H1 (cell line): ENCODE data around the gene OXTR. TPM values are rescaled to one million over a fixed set of nuclear protein-coding genes. Genes with fewer than 3 reads are reported as not detected.

ENCODE experiments used
- ASH2L ChIP-seq: fragments of 200-600, 300-600 bp; sonication (generic); IDR thresholded peaks from one replicate; pipeline ENCODE4 v1.7.1; 2017; ENCODE audit warnings: low read length
- BCL11A ChIP-seq, 2 experiments: IDR thresholded peaks; one replicate each; pipeline ENCODE4 v1.6.1; 2011; ENCODE audit warnings: low read depth in 2 of 2, low read length in 2 of 2, mild to moderate bottlenecking in 2 of 2
- CREB1 ChIP-seq: IDR thresholded peaks from 2 replicates; pipeline ENCODE4 v1.6.1; 2012; ENCODE audit warnings: inconsistent platforms
- GTF2F1 ChIP-seq: IDR thresholded peaks from 2 replicates; pipeline ENCODE4 v1.6.1; 2012; ENCODE audit warnings: low read depth, low read length, improper control_type of control experiment, borderline replicate concordance
- KDM1A ChIP-seq: fragments of 200-600, 300-600 bp; sonication (generic); IDR thresholded peaks from 2 replicates; pipeline ENCODE4 v1.7.1; 2016; ENCODE audit warnings: mild to moderate bottlenecking, low read length, borderline replicate concordance
- NANOG ChIP-seq: IDR thresholded peaks from 2 replicates; pipeline ENCODE4 v1.6.1; 2011; ENCODE audit warnings: low read length, low read depth, mild to moderate bottlenecking, inconsistent platforms; ENCODE audit not compliant: insufficient read depth, poor library complexity, severe bottlenecking
- RNF2 ChIP-seq: fragments of 200-900, 300-1000 bp; sonication (generic); IDR thresholded peaks from 2 replicates; pipeline ENCODE4 v1.7.1; 2016; ENCODE audit warnings: borderline replicate concordance, low read depth, mild to moderate bottlenecking, antibody characterized with exemption, low read length; ENCODE audit not compliant: poor library complexity, severe bottlenecking; ENCODE audit errors: missing control alignments
- SAP30 ChIP-seq: fragments of 300-600 bp; sonication (generic); IDR thresholded peaks from 2 replicates; pipeline ENCODE4 v1.7.1; 2012; ENCODE audit warnings: low read length, moderate library complexity, mild to moderate bottlenecking, inconsistent platforms; ENCODE audit not compliant: insufficient read depth, insufficient replicate concordance
- SIN3A ChIP-seq, 2 experiments: IDR thresholded peaks in 1 of 2; conservative IDR thresholded peaks in 1 of 2; 2 replicates each; pipeline ENCODE4 v1.6.1; 2011 to 2012; ENCODE audit warnings: low read length in 2 of 2, improper control_type of control experiment in 1 of 2, low read depth in 1 of 2, mild to moderate bottlenecking in 1 of 2
- SP1 ChIP-seq: IDR thresholded peaks from 2 replicates; pipeline ENCODE4 v1.6.1; 2011; ENCODE audit warnings: low read depth, low read length
- YY1 ChIP-seq: IDR thresholded peaks from 2 replicates; pipeline ENCODE4 v1.6.1; 2011; ENCODE audit warnings: low read depth, mild to moderate bottlenecking, low read length
- polyA plus RNA-seq, 7 experiments: library from polyadenylated mRNA; depleted of rRNA in 3 of 7; stranded (reverse) in 5 of 7; unstranded in 2 of 7; fragments of >200 nt in 5 of 7; fragments of 200-250 nt in 2 of 7; gene quantifications; 1 replicate in 5 of 7; 2 replicates in 1 of 7; 4 replicates in 1 of 7; pipeline versions ENCODE4 v1.2.1 to v1.2.3, GENCODE V29; 2011 to 2013; ENCODE audit warnings: missing spikeins in 2 of 7, mixed read lengths in 2 of 7
- total RNA-seq: library from RNA; stranded (reverse); fragmentation: NEBNext Ultra II Directional; extraction: Animal tissue kit (Norgen Biotek cat#: 25700); gene quantifications from 2 replicates; pipeline ENCODE4 v1.2.1, GENCODE V29; 2021
- TF ChIP-seq, protein P1 (sequence below): fragments of 300-600 bp; sonication (generic); IDR thresholded peaks from 2 replicates; pipeline ENCODE4 v1.7.1; 2012; ENCODE audit warnings: low read length, moderate library complexity, mild to moderate bottlenecking, inconsistent platforms; ENCODE audit not compliant: insufficient replicate concordance

Gene OXTR
- total and polyA plus RNA-seq, 2 of the 8 experiments (the other 6 are each of a cell fraction or from before 2014, with no cell fraction given): 0.77 to 2.3 TPM

DNA sequence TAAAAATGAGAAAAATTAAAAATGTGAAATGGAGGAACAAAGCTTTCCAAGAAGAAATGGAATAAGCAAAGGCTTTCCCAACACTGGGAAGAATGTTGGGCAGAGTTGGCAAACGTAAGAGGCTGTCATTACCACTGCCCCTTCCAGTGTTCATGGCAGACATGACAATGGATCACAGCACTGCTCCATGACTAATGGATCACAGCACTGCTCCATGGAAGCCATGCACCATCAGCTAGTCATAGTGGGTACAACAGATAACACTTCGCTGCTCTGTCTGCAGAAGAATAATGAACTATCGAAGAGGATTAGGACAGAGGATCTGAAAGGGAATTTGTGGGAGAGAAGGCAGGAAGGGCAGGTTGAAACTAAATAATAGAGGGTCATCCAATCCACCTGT lies 30.8 kb downstream of the OXTR start (continued):
- TF ChIP-seq, protein P1, sequence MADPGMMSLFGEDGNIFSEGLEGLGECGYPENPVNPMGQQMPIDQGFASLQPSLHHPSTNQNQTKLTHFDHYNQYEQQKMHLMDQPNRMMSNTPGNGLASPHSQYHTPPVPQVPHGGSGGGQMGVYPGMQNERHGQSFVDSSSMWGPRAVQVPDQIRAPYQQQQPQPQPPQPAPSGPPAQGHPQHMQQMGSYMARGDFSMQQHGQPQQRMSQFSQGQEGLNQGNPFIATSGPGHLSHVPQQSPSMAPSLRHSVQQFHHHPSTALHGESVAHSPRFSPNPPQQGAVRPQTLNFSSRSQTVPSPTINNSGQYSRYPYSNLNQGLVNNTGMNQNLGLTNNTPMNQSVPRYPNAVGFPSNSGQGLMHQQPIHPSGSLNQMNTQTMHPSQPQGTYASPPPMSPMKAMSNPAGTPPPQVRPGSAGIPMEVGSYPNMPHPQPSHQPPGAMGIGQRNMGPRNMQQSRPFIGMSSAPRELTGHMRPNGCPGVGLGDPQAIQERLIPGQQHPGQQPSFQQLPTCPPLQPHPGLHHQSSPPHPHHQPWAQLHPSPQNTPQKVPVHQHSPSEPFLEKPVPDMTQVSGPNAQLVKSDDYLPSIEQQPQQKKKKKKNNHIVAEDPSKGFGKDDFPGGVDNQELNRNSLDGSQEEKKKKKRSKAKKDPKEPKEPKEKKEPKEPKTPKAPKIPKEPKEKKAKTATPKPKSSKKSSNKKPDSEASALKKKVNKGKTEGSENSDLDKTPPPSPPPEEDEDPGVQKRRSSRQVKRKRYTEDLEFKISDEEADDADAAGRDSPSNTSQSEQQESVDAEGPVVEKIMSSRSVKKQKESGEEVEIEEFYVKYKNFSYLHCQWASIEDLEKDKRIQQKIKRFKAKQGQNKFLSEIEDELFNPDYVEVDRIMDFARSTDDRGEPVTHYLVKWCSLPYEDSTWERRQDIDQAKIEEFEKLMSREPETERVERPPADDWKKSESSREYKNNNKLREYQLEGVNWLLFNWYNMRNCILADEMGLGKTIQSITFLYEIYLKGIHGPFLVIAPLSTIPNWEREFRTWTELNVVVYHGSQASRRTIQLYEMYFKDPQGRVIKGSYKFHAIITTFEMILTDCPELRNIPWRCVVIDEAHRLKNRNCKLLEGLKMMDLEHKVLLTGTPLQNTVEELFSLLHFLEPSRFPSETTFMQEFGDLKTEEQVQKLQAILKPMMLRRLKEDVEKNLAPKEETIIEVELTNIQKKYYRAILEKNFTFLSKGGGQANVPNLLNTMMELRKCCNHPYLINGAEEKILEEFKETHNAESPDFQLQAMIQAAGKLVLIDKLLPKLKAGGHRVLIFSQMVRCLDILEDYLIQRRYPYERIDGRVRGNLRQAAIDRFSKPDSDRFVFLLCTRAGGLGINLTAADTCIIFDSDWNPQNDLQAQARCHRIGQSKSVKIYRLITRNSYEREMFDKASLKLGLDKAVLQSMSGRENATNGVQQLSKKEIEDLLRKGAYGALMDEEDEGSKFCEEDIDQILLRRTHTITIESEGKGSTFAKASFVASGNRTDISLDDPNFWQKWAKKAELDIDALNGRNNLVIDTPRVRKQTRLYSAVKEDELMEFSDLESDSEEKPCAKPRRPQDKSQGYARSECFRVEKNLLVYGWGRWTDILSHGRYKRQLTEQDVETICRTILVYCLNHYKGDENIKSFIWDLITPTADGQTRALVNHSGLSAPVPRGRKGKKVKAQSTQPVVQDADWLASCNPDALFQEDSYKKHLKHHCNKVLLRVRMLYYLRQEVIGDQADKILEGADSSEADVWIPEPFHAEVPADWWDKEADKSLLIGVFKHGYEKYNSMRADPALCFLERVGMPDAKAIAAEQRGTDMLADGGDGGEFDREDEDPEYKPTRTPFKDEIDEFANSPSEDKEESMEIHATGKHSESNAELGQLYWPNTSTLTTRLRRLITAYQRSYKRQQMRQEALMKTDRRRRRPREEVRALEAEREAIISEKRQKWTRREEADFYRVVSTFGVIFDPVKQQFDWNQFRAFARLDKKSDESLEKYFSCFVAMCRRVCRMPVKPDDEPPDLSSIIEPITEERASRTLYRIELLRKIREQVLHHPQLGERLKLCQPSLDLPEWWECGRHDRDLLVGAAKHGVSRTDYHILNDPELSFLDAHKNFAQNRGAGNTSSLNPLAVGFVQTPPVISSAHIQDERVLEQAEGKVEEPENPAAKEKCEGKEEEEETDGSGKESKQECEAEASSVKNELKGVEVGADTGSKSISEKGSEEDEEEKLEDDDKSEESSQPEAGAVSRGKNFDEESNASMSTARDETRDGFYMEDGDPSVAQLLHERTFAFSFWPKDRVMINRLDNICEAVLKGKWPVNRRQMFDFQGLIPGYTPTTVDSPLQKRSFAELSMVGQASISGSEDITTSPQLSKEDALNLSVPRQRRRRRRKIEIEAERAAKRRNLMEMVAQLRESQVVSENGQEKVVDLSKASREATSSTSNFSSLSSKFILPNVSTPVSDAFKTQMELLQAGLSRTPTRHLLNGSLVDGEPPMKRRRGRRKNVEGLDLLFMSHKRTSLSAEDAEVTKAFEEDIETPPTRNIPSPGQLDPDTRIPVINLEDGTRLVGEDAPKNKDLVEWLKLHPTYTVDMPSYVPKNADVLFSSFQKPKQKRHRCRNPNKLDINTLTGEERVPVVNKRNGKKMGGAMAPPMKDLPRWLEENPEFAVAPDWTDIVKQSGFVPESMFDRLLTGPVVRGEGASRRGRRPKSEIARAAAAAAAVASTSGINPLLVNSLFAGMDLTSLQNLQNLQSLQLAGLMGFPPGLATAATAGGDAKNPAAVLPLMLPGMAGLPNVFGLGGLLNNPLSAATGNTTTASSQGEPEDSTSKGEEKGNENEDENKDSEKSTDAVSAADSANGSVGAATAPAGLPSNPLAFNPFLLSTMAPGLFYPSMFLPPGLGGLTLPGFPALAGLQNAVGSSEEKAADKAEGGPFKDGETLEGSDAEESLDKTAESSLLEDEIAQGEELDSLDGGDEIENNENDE: no peak
- TF ChIP-seq ASH2L: no peak
- TF ChIP-seq GTF2F1: no peak
- no peak for TF ChIP-seq KDM1A
- TF ChIP-seq YY1: no peak
- TF ChIP-seq SAP30: no peak
- no peak for TF ChIP-seq BCL11A (IDR thresholded peaks at IDR 0.05; ENCODE audit: low read depth in 2 of 2, low read length in 2 of 2)
- TF ChIP-seq NANOG: no peak
- no peak for TF ChIP-seq SP1
- TF ChIP-seq CREB1: no peak
- no peak for TF ChIP-seq RNF2
- no peak for TF ChIP-seq SIN3A (conservative IDR thresholded peaks at IDR 0.05 in 1 of 2, IDR thresholded peaks at IDR 0.05 in 1 of 2; ENCODE audit: low read depth in 1 of 2, low read length in 2 of 2)
